GM12872 (cell line): ENCODE results near the gene GALNT10.

Experiments used
- CTCF ChIP-seq: IDR thresholded peaks from 3 replicates; pipeline ENCODE4 v1.5.1; 2011; ENCODE audit warnings: low read depth, mild to moderate bottlenecking, low read length, moderate library complexity; ENCODE audit not compliant: insufficient read depth

GALNT10 gene

GRCh38 chr5:154400678-154401077 lies 210.1 kb downstream of the GALNT10 start:
- TF ChIP-seq CTCF, result no peak

- no peak for TF ChIP-seq CTCF
Observed at GRCh38 chr5:154401355-154401754, 210.8 kb downstream of the GALNT10 start.

- TF ChIP-seq CTCF, result no peak
Observed at GRCh38 chr5:154401931-154402330, 211.4 kb downstream of the GALNT10 start.

GRCh38 chr5:154402611-154403010 lies 212.1 kb downstream of the GALNT10 start:
- TF ChIP-seq CTCF, result no peak

- no peak for TF ChIP-seq CTCF
Observed at GRCh38 chr5:154403234-154403633, 212.7 kb downstream of the GALNT10 start.

GRCh38 chr5:154403776-154404387 lies 213.3 kb downstream of the GALNT10 start:
- no peak for TF ChIP-seq CTCF

GRCh38 chr5:154405078-154405792 lies 214.7 kb downstream of the GALNT10 start:
- peak; percentile 86 for TF ChIP-seq CTCF
